Gastrocnemius medialis (tissue), 4 donors: ENCODE measurements around the gene CLNK. TPM values are rescaled to one million over a fixed set of nuclear protein-coding genes. Genes with fewer than 3 reads are reported as not detected.

Experiments
- ATAC-seq, 2 donors: fragments of 150-250 bp; one replicate each; pipeline ENCODE4 v1.9.1; 2016
- DNase-seq, 2 donors: peaks; one replicate each; pipeline ENCODE4 v3.0.0-alpha.2; 2019
- H3K27ac ChIP-seq, 4 donors: fragments of 200-600 bp; sonication (generic); 1 replicate in 1 of 4; 2 replicates in 3 of 4; pipeline ENCODE4 v1.5.1; 2016 to 2018; ENCODE audit warnings: mild to moderate bottlenecking in 2 of 4, moderate library complexity in 1 of 4
- H3K27me3 ChIP-seq, 3 donors: fragments of 200-600 bp; sonication (generic) in 2 of 3; 1 replicate in 1 of 3; 2 replicates in 2 of 3; pipeline versions ENCODE4 v1.5.1 to v1.6.0; 2016 to 2019; ENCODE audit warnings: mild to moderate bottlenecking in 1 of 3, moderate library complexity in 1 of 3
- H3K36me3 ChIP-seq, 2 donors: fragments of 200-600 bp; sonication (generic) in 1 of 2; one replicate each; pipeline ENCODE4 v1.5.1; 2017 to 2018
- H3K4me1 ChIP-seq, 2 donors: fragments of 200-600 bp; sonication (generic) in 1 of 2; one replicate each; pipeline ENCODE4 v1.5.1; 2016 to 2017; ENCODE audit warnings: mild to moderate bottlenecking in 2 of 2
- H3K4me3 ChIP-seq, 4 donors: fragments of 200-600 bp; sonication (generic) in 3 of 4; 1 replicate in 1 of 4; 2 replicates in 3 of 4; pipeline ENCODE4 v1.5.1; 2016 to 2019; ENCODE audit warnings: mild to moderate bottlenecking in 2 of 4
- H3K9me3 ChIP-seq, 3 donors: fragments of 200-600 bp; sonication (generic) in 2 of 3; 1 replicate in 1 of 3; 2 replicates in 2 of 3; pipeline ENCODE4 v1.5.1; 2016 to 2019
- CTCF ChIP-seq, 5 experiments: fragments of 450-650 bp in 3 of 5; fragments of 200-600 bp in 2 of 5; sonication (generic) in 2 of 5; IDR thresholded peaks in 4 of 5; conservative IDR thresholded peaks in 1 of 5; 1 replicate in 4 of 5; 2 replicates in 1 of 5; pipeline ENCODE4 v1.5.1; 2016 to 2019; ENCODE audit warnings: antibody characterized with exemption in 5 of 5, mild to moderate bottlenecking in 3 of 5, moderate library complexity in 3 of 5
- POLR2A ChIP-seq, 2 donors: fragments of 450-650 bp; IDR thresholded peaks; one replicate each; pipeline ENCODE4 v1.6.1; 2017; ENCODE audit warnings: antibody characterized with exemption in 2 of 2, mild to moderate bottlenecking in 2 of 2, moderate library complexity in 2 of 2
- in situ Hi-C, 4 donors: fragments of 200-750 bp; cut with MboI; loops; one replicate each; pipeline versions ENCODE4 v1.15.0 to v1.8.0; 2017; ENCODE audit warnings: low sequenced_read_pairs in 4 of 4
- intact Hi-C: fragments of 100-400 bp; cut with DNase I; formaldehyde crosslinking; loops from one replicate; pipeline ENCODE4 v1.15.1; 2023; ENCODE audit warnings: low total_unique reads
- total RNA-seq, 4 donors: library from RNA; depleted of rRNA; stranded (reverse); fragments of >200 nt; gene quantifications; one replicate each; pipeline versions ENCODE4 v1.1.0 to v1.2.3, GENCODE V29; 2016

The CLNK gene
- total RNA-seq, 4 donors from 2014 or later, result not detected

GRCh38 chr4:10441512-10441911 lies 243.1 kb downstream of the CLNK start:
- DNase-seq, result no peak
- no peak overlapping the region for H3K27ac ChIP-seq
- ATAC-seq, result no peak
- no peaks in the 10 kb centered on the region for H3K4me1 ChIP-seq
- TF ChIP-seq POLR2A (IDR thresholded peaks at IDR 0.05), result no peak
- no peak for TF ChIP-seq CTCF (IDR thresholded peaks at IDR 0.05 in 4 of 5, conservative IDR thresholded peaks at IDR 0.05 in 1 of 5)
- H3K9me3 ChIP-seq, result no peaks in the 10 kb centered on the region
- intact Hi-C loops, result no loop called here
- H3K4me3 ChIP-seq, result no peak overlapping the region
- in situ Hi-C loops, result no loop called here
- H3K36me3 ChIP-seq, result peaks cover 0 to 22% of the 10 kb centered on the region in 2 donors
- H3K27me3 ChIP-seq, result no peaks in the 10 kb centered on the region

DNA sequence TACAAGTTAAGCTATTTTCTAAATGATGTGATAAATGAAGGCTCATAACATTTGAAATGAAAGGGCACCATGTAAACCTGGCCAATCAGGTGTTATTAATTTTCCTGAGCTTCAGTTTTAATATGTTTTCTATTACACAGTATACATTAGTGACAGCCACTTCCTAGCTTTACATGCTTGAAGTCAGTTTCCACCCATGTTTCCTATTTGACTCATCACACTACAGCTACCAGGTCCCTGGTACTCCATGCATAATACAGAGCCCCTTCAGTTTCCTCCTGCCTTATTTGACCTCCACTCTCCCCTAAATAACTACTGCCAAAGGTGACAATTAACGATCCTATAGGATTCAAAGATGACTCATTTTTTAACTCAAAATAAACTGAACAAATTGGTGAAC lies 245.6 kb downstream of the CLNK start:
- Histone ChIP-seq H3K4me3 (no peak overlapping the region), H3K9me3 (no peaks in the 10 kb centered on the region), H3K36me3 (no peaks in the 10 kb centered on the region), H3K4me1 (no peaks in the 10 kb centered on the region), H3K27me3 (no peaks in the 10 kb centered on the region), H3K27ac (no peak overlapping the region)
- in situ Hi-C loops, result no loop called here
- no peak for DNase-seq
- no peak for ATAC-seq
- TF ChIP-seq CTCF (IDR thresholded peaks at IDR 0.05 in 4 of 5, conservative IDR thresholded peaks at IDR 0.05 in 1 of 5) (no peak), POLR2A (IDR thresholded peaks at IDR 0.05) (no peak)
- intact Hi-C loops, result no loop called here

DNA sequence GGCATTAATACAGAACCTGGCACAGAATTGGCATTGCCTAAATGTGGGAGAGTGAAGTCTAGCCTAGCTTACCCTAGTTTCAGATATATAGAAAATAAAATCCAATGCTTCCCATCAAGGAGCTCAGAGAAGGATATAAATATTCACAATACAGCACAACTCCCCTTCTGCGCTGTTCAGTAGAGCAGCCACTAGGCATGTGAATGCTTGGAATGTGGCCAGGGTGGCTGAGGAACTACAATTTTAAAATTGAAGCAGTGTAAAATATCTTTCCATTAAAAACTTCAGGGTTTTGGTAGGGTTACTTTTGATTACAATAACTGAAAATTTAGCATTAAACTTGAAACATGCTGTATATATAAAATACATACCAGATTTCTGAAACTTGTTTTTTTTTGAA lies 246.8 kb downstream of the CLNK start:
- no peak overlapping the region for H3K4me3 ChIP-seq
- H3K27me3 ChIP-seq, result no peaks in the 10 kb centered on the region
- no peaks in the 10 kb centered on the region for H3K9me3 ChIP-seq
- TF ChIP-seq CTCF (IDR thresholded peaks at IDR 0.05 in 4 of 5, conservative IDR thresholded peaks at IDR 0.05 in 1 of 5) (no peak), POLR2A (IDR thresholded peaks at IDR 0.05) (no peak)
- H3K4me1 ChIP-seq, result no peaks in the 10 kb centered on the region
- H3K27ac ChIP-seq, result no peak overlapping the region
- in situ Hi-C loops (no loop called here), intact Hi-C loops (no loop called here)
- no peaks in the 10 kb centered on the region for H3K36me3 ChIP-seq
- no peak for ATAC-seq
- DNase-seq, result no peak

Other genes with a start within 250 kb of the CLNK start
- 10 to 100 TPM; 12.7 to 23.6 (median 18.2) TPM for gene ZNF518B, start 227.3 kb downstream of the CLNK start, total RNA-seq